H1 (cell line): ENCODE measurements around the gene ARHGAP28. TPM values are rescaled to one million over a fixed set of nuclear protein-coding genes. Genes with fewer than 3 reads are reported as not detected.

Experiments used
- CTCF ChIA-PET: fragments of 300-600 bp; sonication (Branson Sonifier 250); formaldehyde crosslinking; loops from one replicate; lab custom pipeline; 2021; ENCODE audit not compliant: partially characterized antibody; lab: Charles Lee
- POLR2A ChIA-PET: fragments of 300-600 bp; sonication (Branson Sonifier 250); formaldehyde crosslinking; loops from one replicate; lab custom pipeline; 2021; ENCODE audit warnings: inconsistent platforms; ENCODE audit not compliant: partially characterized antibody; lab: Charles Lee
- DNase-seq, 2 experiments: peaks; one replicate each; pipeline versions ENCODE4 v3.0.0 to v3.0.0-alpha.2; 2010 to 2022; ENCODE audit warnings: low spot score in 2 of 2, low read depth in 1 of 2, mixed read lengths in 1 of 2
- FAIRE-seq: peaks from 2 replicates; lab custom pipeline; 2011; peaks lifted over from hg19 to GRCh38; lab: Jason Lieb, UNC
- H2AFZ ChIP-seq: 2 replicates; pipeline ENCODE4 v1.8.1; 2012; ENCODE audit warnings: low read length, inconsistent platforms
- H2AK5ac ChIP-seq: 2 replicates; pipeline ENCODE4 v1.6.1; 2013; ENCODE audit warnings: low read depth, low read length
- H2BK120ac ChIP-seq: replicated peaks from 2 replicates; pipeline ENCODE3; 2013; ENCODE audit warnings: low read depth, low read length, inconsistent platforms
- H2BK12ac ChIP-seq: 2 replicates; pipeline ENCODE4 v1.6.1; 2013; ENCODE audit warnings: low read depth, low read length
- H2BK15ac ChIP-seq: 2 replicates; pipeline ENCODE4 v1.6.1; 2013; ENCODE audit warnings: low read length
- H2BK20ac ChIP-seq: 2 replicates; pipeline ENCODE4 v1.6.1; 2013; ENCODE audit warnings: low read length
- H2BK5ac ChIP-seq: 2 replicates; pipeline ENCODE4 v1.6.1; 2013; ENCODE audit warnings: low read depth, low read length
- H3K14ac ChIP-seq: 2 replicates; pipeline ENCODE4 v1.6.1; 2013; ENCODE audit warnings: inconsistent platforms; ENCODE audit not compliant: insufficient read length
- H3K18ac ChIP-seq: 2 replicates; pipeline ENCODE4 v1.6.1; 2013; ENCODE audit warnings: low read length; ENCODE audit errors: extremely low read depth
- H3K23ac ChIP-seq: 2 replicates; pipeline ENCODE4 v1.6.1; 2013; ENCODE audit warnings: inconsistent platforms; ENCODE audit not compliant: insufficient read length
- H3K23me2 ChIP-seq: 2 replicates; pipeline ENCODE4 v1.6.1; 2013; ENCODE audit warnings: low read depth, low read length
- H3K27ac ChIP-seq: 2 replicates; pipeline ENCODE4 v1.6.1; 2011; ENCODE audit warnings: low read depth, low read length, inconsistent platforms
- H3K27me3 ChIP-seq, 4 experiments: replicated peaks in 1 of 4; 1 replicate in 1 of 4; 2 replicates in 3 of 4; pipeline versions ENCODE4 v1.6.1 to v1.8.1; 2011 to 2013; ENCODE audit warnings: low read length in 3 of 4, mild to moderate bottlenecking in 3 of 4, inconsistent platforms in 2 of 4, mixed read lengths in 2 of 4, moderate library complexity in 1 of 4; ENCODE audit not compliant: control insufficient read depth in 3 of 4, insufficient read depth in 3 of 4; ENCODE audit errors: extremely low read depth in 1 of 4
- H3K36me3 ChIP-seq, 4 experiments: 2 replicates each; pipeline versions ENCODE4 v1.6.1 to v1.8.1; 2011 to 2013; ENCODE audit warnings: mild to moderate bottlenecking in 4 of 4, low read length in 3 of 4, moderate library complexity in 2 of 4, control low read depth in 1 of 4, inconsistent platforms in 1 of 4; ENCODE audit not compliant: insufficient read depth in 4 of 4, control insufficient read depth in 2 of 4
- H3K4ac ChIP-seq: replicated peaks from 2 replicates; pipeline ENCODE3; 2013; ENCODE audit warnings: low read length, low read depth, mixed read lengths, inconsistent platforms; ENCODE audit not compliant: insufficient read length
- H3K4me1 ChIP-seq, 4 experiments: replicated peaks in 1 of 4; 1 replicate in 1 of 4; 2 replicates in 3 of 4; pipeline versions ENCODE4 v1.6.1 to v1.8.1; 2011 to 2013; ENCODE audit warnings: low read length in 3 of 4, inconsistent platforms in 2 of 4, mixed read lengths in 1 of 4; ENCODE audit not compliant: insufficient read depth in 4 of 4, control insufficient read depth in 3 of 4
- H3K4me2 ChIP-seq, 2 experiments: 2 replicates each; pipeline versions ENCODE4 v1.6.1 to v1.8.1; 2011 to 2013; ENCODE audit warnings: low read depth in 2 of 2, low read length in 2 of 2, control low read depth in 1 of 2, inconsistent platforms in 1 of 2, mild to moderate bottlenecking in 1 of 2; ENCODE audit not compliant: insufficient read depth in 1 of 2
- H3K4me3 ChIP-seq, 4 experiments: fragments of 200-600, 300-600 bp in 1 of 4; sonication (generic), shearing (Covaris generic), sonication (Bioruptor Twin) in 1 of 4; 2 replicates each; pipeline versions ENCODE4 v1.5.1 to v1.8.1; 2011 to 2016; ENCODE audit warnings: low read length in 4 of 4, low read depth in 3 of 4, control low read depth in 2 of 4, inconsistent platforms in 2 of 4, mild to moderate bottlenecking in 2 of 4, mixed read lengths in 1 of 4, moderate library complexity in 1 of 4; ENCODE audit not compliant: insufficient read depth in 2 of 4; ENCODE audit errors: extremely low read depth in 1 of 4
- H3K56ac ChIP-seq: replicated peaks from 2 replicates; pipeline ENCODE3; 2013; ENCODE audit warnings: low read depth, mild to moderate bottlenecking, mixed read lengths, low read length, inconsistent platforms; ENCODE audit not compliant: insufficient read length
- H3K79me1 ChIP-seq: 2 replicates; pipeline ENCODE4 v1.6.1; 2013; ENCODE audit warnings: low read depth, low read length, control low read depth
- H3K79me2 ChIP-seq, 2 experiments: 2 replicates each; pipeline versions ENCODE4 v1.6.1 to v1.8.1; 2012 to 2013; ENCODE audit warnings: low read length in 2 of 2, mild to moderate bottlenecking in 2 of 2, inconsistent platforms in 1 of 2; ENCODE audit not compliant: insufficient read depth in 2 of 2, control insufficient read depth in 1 of 2
- H3K9ac ChIP-seq, 4 experiments: replicated peaks in 1 of 4; 1 replicate in 1 of 4; 2 replicates in 3 of 4; pipeline versions ENCODE4 v1.6.1 to v1.8.1; 2011 to 2013; ENCODE audit warnings: low read depth in 3 of 4, low read length in 3 of 4, control low read depth in 2 of 4, mild to moderate bottlenecking in 2 of 4, moderate library complexity in 2 of 4, inconsistent platforms in 1 of 4; ENCODE audit errors: extremely low read depth in 1 of 4
- H3K9me3 ChIP-seq, 2 experiments: 2 replicates each; pipeline versions ENCODE4 v1.6.1 to v1.8.1; 2012 to 2013; ENCODE audit warnings: mild to moderate bottlenecking in 2 of 2, moderate library complexity in 2 of 2, control low read depth in 1 of 2, inconsistent platforms in 1 of 2, low read depth in 1 of 2, low read length in 1 of 2, mixed read lengths in 1 of 2; ENCODE audit not compliant: insufficient read depth in 2 of 2
- H4K20me1 ChIP-seq, 2 experiments: replicated peaks in 1 of 2; 2 replicates each; pipeline versions ENCODE3 to v1.8.1; 2011 to 2013; ENCODE audit warnings: inconsistent platforms in 2 of 2, low read length in 2 of 2, mild to moderate bottlenecking in 1 of 2; ENCODE audit not compliant: insufficient read depth in 2 of 2, control insufficient read depth in 1 of 2
- H4K5ac ChIP-seq: 2 replicates; pipeline ENCODE4 v1.6.1; 2013; ENCODE audit warnings: low read length, low read depth, mixed read lengths, inconsistent platforms; ENCODE audit not compliant: insufficient read length
- H4K8ac ChIP-seq: 2 replicates; pipeline ENCODE4 v1.8.0; 2013; ENCODE audit warnings: mild to moderate bottlenecking, moderate library complexity, low read length, inconsistent platforms; ENCODE audit not compliant: insufficient read depth; ENCODE audit errors: extremely low read depth
- H4K91ac ChIP-seq: replicated peaks from 2 replicates; pipeline ENCODE3; 2013; ENCODE audit warnings: low read length, mixed read lengths, inconsistent platforms; ENCODE audit not compliant: insufficient read length
- CBX8 ChIP-seq: fragments of 300-800, 300-1000 bp; sonication (generic); IDR thresholded peaks from 2 replicates; pipeline ENCODE4 v1.7.1; 2016; ENCODE audit warnings: low read depth, low read length, borderline replicate concordance
- EP300 ChIP-seq, 2 experiments: IDR thresholded peaks; 1 replicate in 1 of 2; 2 replicates in 1 of 2; pipeline ENCODE4 v1.6.1; 2011 to 2012; ENCODE audit warnings: low read depth in 2 of 2, low read length in 2 of 2, mild to moderate bottlenecking in 2 of 2, borderline replicate concordance in 1 of 2, inconsistent platforms in 1 of 2, moderate library complexity in 1 of 2
- SIN3A ChIP-seq, 2 experiments: IDR thresholded peaks in 1 of 2; conservative IDR thresholded peaks in 1 of 2; 2 replicates each; pipeline ENCODE4 v1.6.1; 2011 to 2012; ENCODE audit warnings: low read length in 2 of 2, improper control_type of control experiment in 1 of 2, low read depth in 1 of 2, mild to moderate bottlenecking in 1 of 2
- SIX5 ChIP-seq: IDR thresholded peaks from 2 replicates; pipeline ENCODE4 v1.6.1; 2011; ENCODE audit warnings: mild to moderate bottlenecking, low read depth, low read length
- ZNF274 ChIP-seq: IDR thresholded peaks from 2 replicates; pipeline ENCODE4 v1.7.0; 2012; ENCODE audit warnings: low read length, borderline replicate concordance; ENCODE audit errors: extremely low read depth
- WGBS, 2 experiments: shearing (Covaris generic) in 1 of 2; methylation state at CpG; one replicate each; pipeline versions ENCODE4 v1.1.6 to v1.1.7; 2013 to 2015; ENCODE audit warnings: low lambda C conversion rate in 2 of 2, mixed read lengths in 2 of 2, inconsistent platforms in 1 of 2, low coverage in 1 of 2, missing lambda C conversion rate in 1 of 2; ENCODE audit not compliant: insufficient replicate concordance in 2 of 2, insufficient coverage in 1 of 2, insufficient read length in 1 of 2; ENCODE audit errors: extremely low coverage in 1 of 2, missing lambda C conversion rate in 1 of 2; 5-methylcytosine and 5-hydroxymethylcytosine counted together
- polyA plus RNA-seq, 7 experiments: library from polyadenylated mRNA; depleted of rRNA in 3 of 7; stranded (reverse) in 5 of 7; unstranded in 2 of 7; fragments of >200 nt in 5 of 7; fragments of 200-250 nt in 2 of 7; gene quantifications; 1 replicate in 5 of 7; 2 replicates in 1 of 7; 4 replicates in 1 of 7; pipeline versions ENCODE4 v1.2.1 to v1.2.3, GENCODE V29; 2011 to 2013; ENCODE audit warnings: missing spikeins in 2 of 7, mixed read lengths in 2 of 7
- total RNA-seq: library from RNA; stranded (reverse); fragmentation: NEBNext Ultra II Directional; extraction: Animal tissue kit (Norgen Biotek cat#: 25700); gene quantifications from 2 replicates; pipeline ENCODE4 v1.2.1, GENCODE V29; 2021
- TF ChIP-seq, protein P1 (sequence below): IDR thresholded peaks from 2 replicates; pipeline ENCODE4 v1.6.1; 2012; ENCODE audit warnings: inconsistent platforms
- TF ChIP-seq, protein P2 (sequence below): IDR thresholded peaks from 2 replicates; pipeline ENCODE4 v1.6.1; 2011; ENCODE audit warnings: low read depth, mild to moderate bottlenecking, low read length; ENCODE audit not compliant: insufficient read depth
- TF ChIP-seq, protein P3 (sequence below): IDR thresholded peaks from 2 replicates; pipeline ENCODE4 v1.6.1; 2012; ENCODE audit warnings: inconsistent platforms

The ARHGAP28 gene
- total and polyA plus RNA-seq, 2 of the 8 experiments (the other 6 are each of a cell fraction or from before 2014, with no cell fraction given): 2.9 to 14.4 TPM

GRCh38 chr18:6681331-6681875 lies 48.1 kb upstream of the ARHGAP28 start:
- H3K14ac ChIP-seq: no peak overlapping the region
- no peak overlapping the region for H3K18ac ChIP-seq
- no peak overlapping the region for H3K23ac ChIP-seq
- no peak overlapping the region for H4K5ac ChIP-seq
- no peaks in the 10 kb centered on the region for H3K79me2 ChIP-seq
- no peak overlapping the region for H4K8ac ChIP-seq
- no peak overlapping the region for H2BK5ac ChIP-seq
- H3K9me3 ChIP-seq: no peaks in the 10 kb centered on the region
- no peaks in the 10 kb centered on the region for H3K79me1 ChIP-seq
- no peaks in the 10 kb centered on the region for H3K36me3 ChIP-seq
- H3K4ac ChIP-seq: no peak overlapping the region
- H3K4me2 ChIP-seq: no peak overlapping the region
- no peak overlapping the region for H3K56ac ChIP-seq
- no peak overlapping the region for H2BK15ac ChIP-seq
- no peaks in the 10 kb centered on the region for H3K23me2 ChIP-seq
- H4K91ac ChIP-seq: no peak overlapping the region
- no peaks in the 10 kb centered on the region for H3K27me3 ChIP-seq
- H2BK20ac ChIP-seq: no peak overlapping the region
- no peak overlapping the region for H2AK5ac ChIP-seq
- H2AFZ ChIP-seq: no peak overlapping the region
- 100% methylated on average over 1 of the region's 1 CpG; no CpG with 5 or more reads in 1 of the 2 experiments for WGBS, 2 experiments
- H2BK120ac ChIP-seq: no peak overlapping the region
- no peak overlapping the region for H3K9ac ChIP-seq
- no peak overlapping the region for H3K4me3 ChIP-seq
- no peaks in the 10 kb centered on the region for H3K4me1 ChIP-seq
- CTCF ChIA-PET: interaction anchor here (1.0 to 2.1 kb wide), 3 partner anchors 23 to 139 kb away, joined by 3 to 5 read pairs (median 4); no protein-coding TSS in a partner anchor
- FAIRE-seq: no peak
- no peak overlapping the region for H3K27ac ChIP-seq
- H4K20me1 ChIP-seq: no peaks in the 10 kb centered on the region
- POLR2A ChIA-PET: no interaction called here
- DNase-seq: no peak
- H2BK12ac ChIP-seq: no peak overlapping the region
- TF ChIP-seq SIX5 (no peak), EP300 (IDR thresholded peaks at IDR 0.05; ENCODE audit: borderline replicate concordance in 1 of 2, low read depth in 2 of 2, low read length in 2 of 2) (no peak), ZNF274 (no peak), SIN3A (conservative IDR thresholded peaks at IDR 0.05 in 1 of 2, IDR thresholded peaks at IDR 0.05 in 1 of 2; ENCODE audit: low read depth in 1 of 2, low read length in 2 of 2) (no peak), CBX8 (no peak)
- TF ChIP-seq, protein P1, sequence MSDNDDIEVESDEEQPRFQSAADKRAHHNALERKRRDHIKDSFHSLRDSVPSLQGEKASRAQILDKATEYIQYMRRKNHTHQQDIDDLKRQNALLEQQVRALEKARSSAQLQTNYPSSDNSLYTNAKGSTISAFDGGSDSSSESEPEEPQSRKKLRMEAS: no peak
- TF ChIP-seq, protein P2, sequence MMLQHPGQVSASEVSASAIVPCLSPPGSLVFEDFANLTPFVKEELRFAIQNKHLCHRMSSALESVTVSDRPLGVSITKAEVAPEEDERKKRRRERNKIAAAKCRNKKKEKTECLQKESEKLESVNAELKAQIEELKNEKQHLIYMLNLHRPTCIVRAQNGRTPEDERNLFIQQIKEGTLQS: no peak
- TF ChIP-seq, protein P3, sequence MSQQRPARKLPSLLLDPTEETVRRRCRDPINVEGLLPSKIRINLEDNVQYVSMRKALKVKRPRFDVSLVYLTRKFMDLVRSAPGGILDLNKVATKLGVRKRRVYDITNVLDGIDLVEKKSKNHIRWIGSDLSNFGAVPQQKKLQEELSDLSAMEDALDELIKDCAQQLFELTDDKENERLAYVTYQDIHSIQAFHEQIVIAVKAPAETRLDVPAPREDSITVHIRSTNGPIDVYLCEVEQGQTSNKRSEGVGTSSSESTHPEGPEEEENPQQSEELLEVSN: no peak
